ENCODE results near the gene KCNA5.

KCNA5 gene

DNA sequence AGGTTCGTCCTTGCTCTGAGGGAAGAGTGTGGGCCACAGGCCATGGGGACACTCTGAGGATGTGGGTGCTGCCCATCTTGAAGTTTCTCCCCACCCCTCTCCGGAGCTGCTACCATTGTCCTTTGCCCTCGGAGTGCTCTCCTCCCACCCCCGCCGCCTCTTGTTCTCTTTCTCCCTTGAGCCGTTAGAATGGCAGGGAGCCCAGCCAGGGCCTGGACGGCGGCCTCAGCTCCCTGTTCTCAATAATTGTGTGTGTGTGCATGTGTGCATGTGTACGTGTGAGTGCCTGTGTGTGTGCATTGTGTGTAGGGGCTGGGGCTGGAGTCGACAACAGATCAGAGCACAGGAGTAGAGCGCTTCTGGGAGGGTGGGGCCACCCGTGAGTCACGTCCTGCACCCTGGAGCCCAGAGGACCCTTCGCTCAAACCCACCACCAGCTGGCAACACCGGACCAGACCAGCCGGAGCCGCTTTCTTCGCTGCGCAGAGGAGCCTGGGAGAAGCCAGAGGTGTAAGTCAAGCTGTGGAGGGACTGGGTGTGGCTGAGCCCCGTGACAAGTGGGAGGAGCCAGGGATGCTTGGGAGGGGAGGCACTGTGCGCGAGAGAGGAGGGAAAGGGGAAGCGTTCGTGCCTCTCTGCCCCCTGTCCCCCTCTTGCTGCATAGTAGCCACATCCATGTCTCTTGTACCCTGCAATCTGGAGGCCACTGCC, 25.9 kb upstream of the KCNA5 start:
- ATAC-seq (ENCODE audit: low read depth) (no peak), DNase-seq (ENCODE audit: low spot score in 2 of 2) (no peak)
- no peaks in the 10 kb centered on the region for H3K36me3 Mint-ChIP-seq
- H3K4me1 Mint-ChIP-seq, result peaks cover 3% of the 10 kb centered on the region
- no peak overlapping the region for H3K4me3 Mint-ChIP-seq
- peaks cover 12% of the 10 kb centered on the region for H3K27me3 Mint-ChIP-seq
- no peak overlapping the region for H3K27ac Mint-ChIP-seq
- no peaks in the 10 kb centered on the region for H3K9me3 Mint-ChIP-seq

DNA sequence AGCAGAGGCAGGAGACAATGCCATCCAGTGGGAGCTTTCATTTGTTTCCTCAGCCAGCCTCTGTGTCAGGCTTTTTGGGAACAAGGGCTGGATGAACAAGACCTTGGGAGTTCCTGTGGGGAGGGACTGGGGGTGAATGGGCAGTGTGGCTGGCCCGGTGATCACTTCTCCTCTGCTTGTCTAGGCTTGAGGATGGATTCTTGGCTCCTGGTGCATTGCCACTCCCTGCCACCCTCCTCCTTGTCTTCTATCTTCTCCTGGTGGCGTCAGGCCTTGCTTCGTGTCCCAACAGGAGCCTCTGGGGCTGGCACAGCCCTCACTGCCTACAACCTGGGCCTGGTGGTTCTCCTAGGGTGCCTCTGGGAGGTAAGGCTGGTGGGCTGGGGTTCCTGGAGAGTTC, 25.0 kb upstream of the KCNA5 start:
- Mint-ChIP-seq H3K9me3 (no peaks in the 10 kb centered on the region), H3K27ac (no peak overlapping the region), H3K4me1 (peaks cover 3% of the 10 kb centered on the region), H3K27me3 (peaks cover 12% of the 10 kb centered on the region), H3K36me3 (no peaks in the 10 kb centered on the region), H3K4me3 (no peak overlapping the region)
- DNase-seq (ENCODE audit: low spot score in 2 of 2) (no peak), ATAC-seq (ENCODE audit: low read depth) (no peak)

GRCh38 chr12:5022025-5022424, 21.7 kb upstream of the KCNA5 start:
- H3K27me3 Mint-ChIP-seq, result peaks cover 16% of the 10 kb centered on the region
- no peaks in the 10 kb centered on the region for H3K9me3 Mint-ChIP-seq
- no peak overlapping the region for H3K27ac Mint-ChIP-seq
- H3K4me1 Mint-ChIP-seq, result peaks cover 3% of the 10 kb centered on the region
- DNase-seq (ENCODE audit: low spot score in 2 of 2) (no peak), ATAC-seq (ENCODE audit: low read depth) (no peak)
- no peak overlapping the region for H3K4me3 Mint-ChIP-seq
- no peaks in the 10 kb centered on the region for H3K36me3 Mint-ChIP-seq

DNA sequence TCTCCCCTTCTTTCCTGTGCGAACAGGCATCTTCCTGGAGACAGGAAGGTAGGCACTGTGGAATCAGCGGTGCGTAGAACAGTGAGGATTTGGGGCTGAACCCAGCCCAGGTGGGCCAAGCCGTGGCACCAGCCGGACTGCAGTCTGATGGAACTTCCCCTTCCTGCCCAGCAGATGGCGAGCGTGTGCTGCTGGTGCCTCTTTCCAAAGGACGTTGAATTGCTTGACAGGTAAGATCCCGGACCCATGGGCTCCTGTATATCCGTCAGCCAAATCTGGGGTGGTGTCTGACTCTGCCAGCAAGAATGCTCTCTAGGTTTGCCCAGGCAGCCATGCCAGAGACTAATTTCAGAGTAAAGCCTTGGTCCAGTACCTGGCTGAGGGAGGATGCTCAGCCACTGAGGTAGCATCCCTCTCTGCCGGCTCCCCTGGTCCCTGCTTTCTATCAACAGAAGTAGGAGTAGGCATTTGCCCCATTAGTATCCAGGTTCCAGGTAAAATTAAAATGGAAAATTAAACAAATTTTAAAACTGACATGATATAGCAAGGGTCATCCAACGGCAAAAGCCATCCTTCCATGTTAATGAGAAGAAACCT, 21.1 kb upstream of the KCNA5 start:
- H3K27ac Mint-ChIP-seq, result no peak overlapping the region
- H3K4me3 Mint-ChIP-seq, result no peak overlapping the region
- no peaks in the 10 kb centered on the region for H3K36me3 Mint-ChIP-seq
- H3K27me3 Mint-ChIP-seq, result peaks cover 16% of the 10 kb centered on the region
- H3K9me3 Mint-ChIP-seq, result no peaks in the 10 kb centered on the region
- DNase-seq (ENCODE audit: low spot score in 2 of 2) (peak; percentile 48 to 57), ATAC-seq (ENCODE audit: low read depth) (peak; percentile 69)
- H3K4me1 Mint-ChIP-seq, result peaks cover 3% of the 10 kb centered on the region

DNA sequence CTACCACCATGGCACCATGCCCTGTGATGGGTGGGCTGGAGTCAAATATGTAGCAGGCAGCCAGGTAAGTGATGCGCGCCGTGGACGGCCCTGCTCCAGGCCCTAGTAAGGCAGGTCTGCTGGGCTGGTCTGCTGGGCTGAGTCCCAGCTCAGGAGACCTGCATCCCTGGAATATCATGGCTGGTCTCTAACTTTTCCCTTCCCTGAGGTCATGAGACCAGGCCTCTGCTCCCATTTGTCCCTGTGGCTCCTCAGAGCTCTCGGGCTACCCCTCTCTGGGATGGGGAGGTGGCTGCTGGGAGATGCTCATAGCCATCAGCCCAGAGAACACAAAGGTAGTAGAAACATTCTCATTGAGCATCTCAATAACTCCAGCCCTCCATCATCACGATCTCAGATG, 19.8 kb upstream of the KCNA5 start:
- no peaks in the 10 kb centered on the region for H3K36me3 Mint-ChIP-seq
- no peak overlapping the region for H3K27ac Mint-ChIP-seq
- peaks cover 3% of the 10 kb centered on the region for H3K4me1 Mint-ChIP-seq
- DNase-seq (ENCODE audit: low spot score in 2 of 2), result no peak
- H3K4me3 Mint-ChIP-seq, result no peak overlapping the region
- H3K27me3 Mint-ChIP-seq, result peaks cover 12% of the 10 kb centered on the region
- no peak for ATAC-seq (ENCODE audit: low read depth)
- H3K9me3 Mint-ChIP-seq, result no peaks in the 10 kb centered on the region

- Mint-ChIP-seq H3K4me3 (no peak overlapping the region), H3K9me3 (no peaks in the 10 kb centered on the region), H3K36me3 (no peaks in the 10 kb centered on the region), H3K4me1 (peaks cover 4% of the 10 kb centered on the region), H3K27ac (no peak overlapping the region), H3K27me3 (peaks cover 8% of the 10 kb centered on the region)
- ATAC-seq (ENCODE audit: low read depth) (no peak), DNase-seq (ENCODE audit: low spot score in 2 of 2) (no peak)
Measured at GRCh38 chr12:5026342-5026938, 17.2 kb upstream of the KCNA5 start.

GRCh38 chr12:5027046-5027821, 16.4 kb upstream of the KCNA5 start:
- Mint-ChIP-seq H3K27ac (no peak overlapping the region), H3K4me3 (no peak overlapping the region), H3K4me1 (peaks cover 5% of the 10 kb centered on the region), H3K9me3 (no peaks in the 10 kb centered on the region), H3K36me3 (no peaks in the 10 kb centered on the region), H3K27me3 (peaks cover 8% of the 10 kb centered on the region)
- DNase-seq (ENCODE audit: low spot score in 2 of 2), result no peak
- no peak for ATAC-seq (ENCODE audit: low read depth)

DNA sequence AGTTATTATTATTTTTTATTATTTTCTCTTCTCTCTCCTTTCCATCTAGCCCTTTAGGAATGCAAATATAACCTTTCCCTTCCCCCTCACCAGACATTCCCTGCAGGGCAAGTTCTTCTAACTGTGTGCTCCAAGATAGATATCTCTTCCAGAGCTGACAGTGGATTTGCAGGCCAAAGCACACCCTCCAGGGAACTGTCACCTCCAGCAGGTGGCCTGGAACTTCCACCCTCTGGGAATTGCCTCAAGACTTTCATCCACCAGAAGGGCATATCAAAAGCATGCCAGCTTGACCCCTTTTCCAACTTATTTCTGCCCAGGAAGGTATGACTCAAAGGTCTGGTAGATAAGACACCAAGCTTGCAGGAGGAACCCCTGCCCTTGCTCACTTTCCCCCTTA, 13.6 kb upstream of the KCNA5 start:
- peaks cover 2% of the 10 kb centered on the region for H3K4me1 Mint-ChIP-seq
- no peaks in the 10 kb centered on the region for H3K36me3 Mint-ChIP-seq
- ATAC-seq (ENCODE audit: low read depth) (no peak), DNase-seq (ENCODE audit: low spot score in 2 of 2) (no peak)
- peaks cover 6% of the 10 kb centered on the region for H3K27me3 Mint-ChIP-seq
- H3K9me3 Mint-ChIP-seq, result no peaks in the 10 kb centered on the region
- H3K27ac Mint-ChIP-seq, result no peak overlapping the region
- no peak overlapping the region for H3K4me3 Mint-ChIP-seq

DNA sequence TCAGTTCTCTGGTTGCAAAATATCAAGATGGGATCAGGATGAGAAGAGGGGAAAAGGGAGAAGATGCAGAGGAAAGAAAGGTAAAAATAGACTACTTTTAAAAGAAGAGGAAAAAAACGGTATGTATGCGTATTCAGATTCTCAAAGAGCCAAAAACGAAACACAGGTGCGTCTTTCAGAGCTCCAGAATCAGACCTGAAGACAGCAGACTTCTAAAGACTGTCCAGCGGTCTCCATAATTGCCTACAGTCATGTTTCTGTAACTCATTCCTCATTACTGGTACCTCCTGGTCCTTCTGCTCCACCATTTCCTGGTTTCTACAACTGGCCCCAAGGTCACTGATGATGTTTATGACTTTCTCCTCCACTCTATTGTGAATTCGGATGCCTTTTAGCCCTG, 12.4 kb upstream of the KCNA5 start:
- Mint-ChIP-seq H3K4me1 (peaks cover 2% of the 10 kb centered on the region), H3K4me3 (no peak overlapping the region), H3K36me3 (no peaks in the 10 kb centered on the region), H3K27ac (no peak overlapping the region), H3K9me3 (no peaks in the 10 kb centered on the region), H3K27me3 (peaks cover 2% of the 10 kb centered on the region)
- DNase-seq (ENCODE audit: low spot score in 2 of 2) (no peak), ATAC-seq (ENCODE audit: low read depth) (no peak)

GRCh38 chr12:5031958-5032357, 11.7 kb upstream of the KCNA5 start:
- H3K9me3 Mint-ChIP-seq, result no peaks in the 10 kb centered on the region
- H3K27me3 Mint-ChIP-seq, result peaks cover 4% of the 10 kb centered on the region
- H3K36me3 Mint-ChIP-seq, result no peaks in the 10 kb centered on the region
- DNase-seq (ENCODE audit: low spot score in 2 of 2) (no peak), ATAC-seq (ENCODE audit: low read depth) (no peak)
- no peak overlapping the region for H3K27ac Mint-ChIP-seq
- H3K4me3 Mint-ChIP-seq, result no peak overlapping the region
- H3K4me1 Mint-ChIP-seq, result peaks cover 2% of the 10 kb centered on the region

- DNase-seq (ENCODE audit: low spot score in 2 of 2) (no peak), ATAC-seq (ENCODE audit: low read depth) (no peak)
- no peak overlapping the region for H3K4me3 Mint-ChIP-seq
- peaks cover 2% of the 10 kb centered on the region for H3K27me3 Mint-ChIP-seq
- no peak overlapping the region for H3K27ac Mint-ChIP-seq
- H3K9me3 Mint-ChIP-seq, result no peaks in the 10 kb centered on the region
- H3K4me1 Mint-ChIP-seq, result peaks cover 2% of the 10 kb centered on the region
- no peaks in the 10 kb centered on the region for H3K36me3 Mint-ChIP-seq
Measured at GRCh38 chr12:5032821-5033220, 10.9 kb upstream of the KCNA5 start.

DNA sequence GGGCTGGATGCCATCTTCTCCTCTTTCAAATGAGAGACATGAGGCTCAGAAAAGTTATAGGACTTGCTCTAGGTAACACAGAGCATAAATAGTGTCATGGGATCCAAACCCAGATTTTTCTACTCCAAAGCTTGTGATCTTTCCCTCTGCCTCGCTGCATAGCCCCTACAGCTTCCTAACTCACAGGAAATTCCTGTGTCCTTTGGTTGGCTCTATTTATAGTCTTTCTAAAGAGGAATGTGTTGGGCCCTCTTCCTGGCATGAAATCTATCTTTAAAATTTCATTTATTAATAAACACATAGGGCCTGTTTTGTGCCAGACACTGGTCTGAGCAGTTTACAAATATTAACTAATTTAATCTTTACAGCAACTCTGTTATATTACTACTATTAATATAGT, 9.8 kb upstream of the KCNA5 start:
- Mint-ChIP-seq H3K9me3 (no peaks in the 10 kb centered on the region), H3K27me3 (peaks cover 2% of the 10 kb centered on the region), H3K36me3 (no peaks in the 10 kb centered on the region), H3K27ac (no peak overlapping the region), H3K4me1 (peaks cover 2% of the 10 kb centered on the region), H3K4me3 (no peak overlapping the region)
- DNase-seq (ENCODE audit: low spot score in 2 of 2), result no peak
- ATAC-seq (ENCODE audit: low read depth), result no peak

DNA sequence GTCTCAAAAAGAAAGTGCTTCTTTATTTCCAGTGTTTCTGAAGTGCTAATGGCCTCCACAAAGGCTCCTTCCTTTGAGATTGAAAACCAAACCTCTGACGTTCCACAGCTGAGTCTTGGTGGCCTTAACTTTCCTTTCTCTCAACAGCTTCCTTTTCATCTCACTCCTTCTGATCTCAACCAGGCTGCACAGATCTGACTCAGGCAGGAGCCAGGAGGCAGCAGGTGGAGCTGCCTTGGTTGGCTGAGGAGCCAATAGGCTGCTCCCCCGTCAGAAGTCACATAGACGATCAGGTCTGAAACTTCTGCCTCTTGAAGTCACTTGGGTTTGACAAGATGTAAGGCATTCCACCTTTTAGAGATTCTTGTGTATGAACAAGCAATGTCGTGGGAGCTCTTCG, 9.1 kb upstream of the KCNA5 start:
- no peaks in the 10 kb centered on the region for H3K36me3 Mint-ChIP-seq
- H3K9me3 Mint-ChIP-seq, result no peaks in the 10 kb centered on the region
- peaks cover 2% of the 10 kb centered on the region for H3K27me3 Mint-ChIP-seq
- no peak for ATAC-seq (ENCODE audit: low read depth)
- H3K4me3 Mint-ChIP-seq, result no peak overlapping the region
- no peak overlapping the region for H3K27ac Mint-ChIP-seq
- H3K4me1 Mint-ChIP-seq, result peaks cover 2% of the 10 kb centered on the region
- DNase-seq (ENCODE audit: low spot score in 2 of 2), result no peak

DNA sequence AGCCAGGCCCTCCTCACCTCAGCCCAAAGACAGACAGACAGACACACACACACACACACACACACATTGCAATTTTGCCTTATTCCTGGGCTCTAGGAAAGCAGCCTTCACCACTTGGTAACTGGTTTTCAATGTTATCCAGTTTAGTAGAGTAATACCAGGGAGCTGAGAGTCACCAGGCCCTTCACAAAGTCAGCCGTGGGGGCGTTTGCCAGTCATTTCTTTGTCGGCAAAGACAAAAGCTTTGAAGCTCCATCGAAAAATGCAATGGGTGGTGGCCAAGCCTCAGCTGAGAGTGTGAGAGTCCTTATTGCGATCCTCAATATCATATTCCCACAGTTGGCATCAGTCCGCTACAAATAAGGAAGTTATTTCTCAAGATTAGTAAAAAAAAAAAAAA, 8.1 kb upstream of the KCNA5 start:
- Mint-ChIP-seq H3K9me3 (no peaks in the 10 kb centered on the region), H3K36me3 (no peaks in the 10 kb centered on the region), H3K27ac (no peak overlapping the region), H3K4me3 (no peak overlapping the region), H3K4me1 (peaks cover 5% of the 10 kb centered on the region), H3K27me3 (peaks cover 2% of the 10 kb centered on the region)
- DNase-seq (ENCODE audit: low spot score in 2 of 2) (no peak), ATAC-seq (ENCODE audit: low read depth) (no peak)

Data from memory B cell (primary cell).